MV-4-11 (cell line): Measurements from ENCODE around the gene TP53I11.

ENCODE experiments used
- DNase-seq: peaks from one replicate; lab custom pipeline; 2025; lab: John Stamatoyannopoulos, UW

TP53I11 gene

GRCh38 chr11:44957040-44957515 is 6.4 kb upstream of the TP53I11 start:
- DNase-seq = no peak

GRCh38 chr11:44955015-44955738 is 4.5 kb upstream of the TP53I11 start:
- peak; percentile 97 for DNase-seq

GRCh38 chr11:44954051-44954906 is 3.6 kb upstream of the TP53I11 start:
- no peak for DNase-seq

GRCh38 chr11:44952500-44953260 is 2.0 kb upstream of the TP53I11 start:
- no peak for DNase-seq

- no peak for DNase-seq
These were observed 1.4 kb upstream of the TP53I11 start for GRCh38 chr11:44952082-44952481.

GRCh38 chr11:44950031-44950624 is 555 bp downstream of the TP53I11 start:
- no peak for DNase-seq

- peak; percentile 3 for DNase-seq
These were observed 1.3 kb downstream of the TP53I11 start for GRCh38 chr11:44949160-44950030.

- no peak for DNase-seq
These were observed 2.5 kb downstream of the TP53I11 start for GRCh38 chr11:44948155-44948554.

- no peak for DNase-seq
These were observed 3.6 kb downstream of the TP53I11 start for GRCh38 chr11:44947114-44947513.

GRCh38 chr11:44946263-44946662 is 4.4 kb downstream of the TP53I11 start:
- no peak for DNase-seq

- no peak for DNase-seq
These were observed 5.0 kb downstream of the TP53I11 start for GRCh38 chr11:44945666-44946065.

- DNase-seq = no peak
These were observed 5.8 kb downstream of the TP53I11 start for GRCh38 chr11:44944853-44945235.

GRCh38 chr11:44944181-44944852 is 6.4 kb downstream of the TP53I11 start:
- no peak for DNase-seq

- no peak for DNase-seq
These were observed 7.0 kb downstream of the TP53I11 start for GRCh38 chr11:44943696-44944095.

GRCh38 chr11:44943118-44943517 is 7.6 kb downstream of the TP53I11 start:
- DNase-seq = peak; percentile 63

- no peak for DNase-seq
These were observed 8.4 kb downstream of the TP53I11 start for GRCh38 chr11:44942029-44942955.

GRCh38 chr11:44941259-44942021 is 9.2 kb downstream of the TP53I11 start:
- no peak for DNase-seq

GRCh38 chr11:44940835-44941234 is 9.8 kb downstream of the TP53I11 start:
- no peak for DNase-seq

GRCh38 chr11:44940404-44940803 is 10.3 kb downstream of the TP53I11 start:
- DNase-seq = no peak
